K562 (cell line): ENCODE results near the gene TTYH2. TPM values are rescaled to one million over a fixed set of nuclear protein-coding genes. Genes with fewer than 3 reads are reported as not detected.
A peak's percentile ranks its signal among the peaks of the same experiment; 100 is the strongest.

ENCODE experiments used
- BCL6 ChIP-seq: fragments of 250-450 bp; sonication (Bioruptor Pico); IDR thresholded peaks from 2 replicates; pipeline ENCODE4 v1.4.0; 2020
- CBFA2T2 ChIP-seq: fragments of 450-650 bp; conservative IDR thresholded peaks from 2 replicates; pipeline ENCODE4 v1.6.1; 2017; ENCODE audit warnings: mild to moderate bottlenecking
- EGR1 ChIP-seq: fragments of 450-650 bp; conservative IDR thresholded peaks from 2 replicates; pipeline ENCODE4 v1.6.1; 2017; ENCODE audit warnings: mild to moderate bottlenecking
- ELF1 ChIP-seq: fragments of 200-800 bp; sonication (Bioruptor generic); IDR thresholded peaks from 2 replicates; pipeline ENCODE4 v1.6.1; 2016; ENCODE audit warnings: missing genetic modification characterization, missing compliant biosample characterization
- EP300 ChIP-seq: IDR thresholded peaks from 2 replicates; pipeline ENCODE4 v1.6.1; 2012; ENCODE audit warnings: low read length, improper control_type of control experiment
- FOXK2 ChIP-seq, 2 experiments: fragments of 450-650 bp; IDR thresholded peaks in 1 of 2; conservative IDR thresholded peaks in 1 of 2; 2 replicates each; pipeline ENCODE4 v1.6.1; 2016; ENCODE audit warnings: low read depth in 2 of 2, mild to moderate bottlenecking in 1 of 2
- HMG20B ChIP-seq: fragments of 250-450 bp; sonication (Bioruptor Pico); IDR thresholded peaks from 2 replicates; pipeline ENCODE4 v1.5.0; 2021; ENCODE audit warnings: mild to moderate bottlenecking
- KDM1A ChIP-seq, 2 experiments: fragments of 450-650 bp; IDR thresholded peaks; 2 replicates each; pipeline ENCODE4 v1.6.1; 2016; ENCODE audit warnings: mild to moderate bottlenecking in 2 of 2
- L3MBTL2 ChIP-seq: fragments of 450-650 bp; IDR thresholded peaks from 2 replicates; pipeline ENCODE4 v1.6.1; 2016; ENCODE audit warnings: mild to moderate bottlenecking, moderate library complexity
- MTA2 ChIP-seq: fragments of 450-650 bp; IDR thresholded peaks from 2 replicates; pipeline ENCODE4 v1.6.1; 2016; ENCODE audit warnings: low read depth
- MTA3 ChIP-seq: fragments of 450-650 bp; formaldehyde crosslinking; IDR thresholded peaks from 2 replicates; pipeline ENCODE4 v1.6.1; 2017; ENCODE audit warnings: mild to moderate bottlenecking, borderline replicate concordance
- NBN ChIP-seq: fragments of 450-650 bp; IDR thresholded peaks from 2 replicates; pipeline ENCODE4 v1.6.1; 2016; ENCODE audit warnings: low read depth, mild to moderate bottlenecking
- NCOA2 ChIP-seq, 2 experiments: fragments of 450-650 bp; IDR thresholded peaks; 2 replicates each; pipeline ENCODE4 v1.6.1; 2018; ENCODE audit warnings: mild to moderate bottlenecking in 2 of 2, moderate library complexity in 1 of 2; ENCODE audit not compliant: partially characterized antibody in 2 of 2
- PHF21A ChIP-seq: fragments of 450-650 bp; IDR thresholded peaks from 2 replicates; pipeline ENCODE4 v1.6.1; 2017; ENCODE audit warnings: low read depth, borderline replicate concordance
- POLR2H ChIP-seq: IDR thresholded peaks from 2 replicates; pipeline ENCODE4 v1.6.1; 2016; ENCODE audit warnings: missing genetic modification characterization, low read depth, mild to moderate bottlenecking, control low read depth, missing compliant biosample characterization, moderate library complexity
- RBBP5 ChIP-seq: fragments of 200-600 bp; sonication (generic); IDR thresholded peaks from 2 replicates; pipeline ENCODE4 v1.6.1; 2012; ENCODE audit warnings: borderline replicate concordance, mild to moderate bottlenecking, low read length, control low read depth, inconsistent platforms; ENCODE audit not compliant: insufficient read depth, poor library complexity, severe bottlenecking
- RBM14 ChIP-seq: fragments of 200-400 bp; formaldehyde crosslinking; IDR thresholded peaks from 2 replicates; pipeline ENCODE4 v1.6.1; 2018; ENCODE audit warnings: low read depth, mild to moderate bottlenecking, low read length, moderate library complexity, borderline replicate concordance; ENCODE audit not compliant: insufficient read depth
- SIX5 ChIP-seq, 2 experiments: IDR thresholded peaks; 2 replicates each; pipeline ENCODE4 v1.6.1; 2011; ENCODE audit warnings: low read length in 2 of 2, borderline replicate concordance in 1 of 2, low read depth in 1 of 2, mild to moderate bottlenecking in 1 of 2, moderate library complexity in 1 of 2; ENCODE audit not compliant: insufficient read depth in 1 of 2
- STAG1 ChIP-seq: sonication (generic); formaldehyde crosslinking; IDR thresholded peaks from 2 replicates; pipeline ENCODE4 v1.5.0; 2020; ENCODE audit warnings: missing genetic modification reagents, borderline replicate concordance
- STAT5A ChIP-seq: IDR thresholded peaks from 2 replicates; pipeline ENCODE4 v1.6.1; 2012; ENCODE audit warnings: low read length, inconsistent platforms, borderline replicate concordance
- TAF15 ChIP-seq: fragments of 200-400 bp; formaldehyde crosslinking; IDR thresholded peaks from 2 replicates; pipeline ENCODE4 v1.6.1; 2017; ENCODE audit warnings: mild to moderate bottlenecking, low read depth, low read length, moderate library complexity
- TFAP4 ChIP-seq: sonication (generic); formaldehyde crosslinking; IDR thresholded peaks from 2 replicates; pipeline ENCODE4 v1.8.0; 2022; ENCODE audit warnings: missing genetic modification reagents, mild to moderate bottlenecking, moderate library complexity, borderline replicate concordance
- XRCC5 ChIP-seq: fragments of 200-400 bp; formaldehyde crosslinking; IDR thresholded peaks from 2 replicates; pipeline ENCODE4 v1.6.1; 2017; ENCODE audit warnings: low read depth, mild to moderate bottlenecking, low read length
- ZBTB2 ChIP-seq: fragments of 450-650 bp; IDR thresholded peaks from 2 replicates; pipeline ENCODE4 v1.6.1; 2016; ENCODE audit warnings: antibody characterized with exemption
- ZNF511 ChIP-seq: sonication (generic); formaldehyde crosslinking; IDR thresholded peaks from 2 replicates; pipeline ENCODE4 v1.8.0; 2022; ENCODE audit warnings: mild to moderate bottlenecking, missing genetic modification reagents
- ZNF57 ChIP-seq: fragments of 450-650 bp; formaldehyde crosslinking; IDR thresholded peaks from 2 replicates; pipeline ENCODE4 v1.4.0; 2020; ENCODE audit warnings: mild to moderate bottlenecking, moderate library complexity
- ZNF76 ChIP-seq: fragments of 250-450 bp; sonication (Bioruptor Pico); IDR thresholded peaks from 2 replicates; pipeline ENCODE4 v1.4.0; 2020; ENCODE audit warnings: mild to moderate bottlenecking, moderate library complexity, borderline replicate concordance
- polyA plus RNA-seq, 8 experiments: library from polyadenylated mRNA; depleted of rRNA in 4 of 8; stranded (reverse) in 5 of 8; unstranded in 3 of 8; fragments of >200 nt; fragmentation: Nextera tagmentation in 2 of 8; fragmentation: Illumina TruSeq in 1 of 8; extraction: Ambion mirVana in 2 of 8; extraction: Trizol in 1 of 8; gene quantifications; 2 replicates each; pipeline versions ENCODE4 v1.2.1 to v1.2.3, GENCODE V29; 2011 to 2014; ENCODE audit warnings: inconsistent platforms in 1 of 8, missing spikeins in 1 of 8
- total RNA-seq, 7 experiments: library from RNA; depleted of rRNA in 6 of 7; stranded (reverse); fragments of >200 nt in 6 of 7; fragmentation: Illumina TruSeq in 2 of 7; extraction: Trizol in 2 of 7; gene quantifications; 2 replicates each; pipeline versions ENCODE4 v1.2.1 to v1.2.3, GENCODE V29; 2011 to 2021; ENCODE audit warnings: low replicate concordance in 1 of 7
- TF ChIP-seq, protein P1 (sequence below): fragments of 250-450 bp; sonication (Bioruptor Pico); IDR thresholded peaks from 2 replicates; pipeline ENCODE4 v1.5.0; 2021

The TTYH2 gene
- total and polyA plus RNA-seq, 9 of the 15 experiments (the other 6 are each of a cell fraction or from before 2014, with no cell fraction given) = 0.03 to 2.0 (median 0.91) TPM

- TF ChIP-seq KDM1A (IDR thresholded peaks at IDR 0.05) (peak; percentile 20 to 36; a peak in 2 of 4 replicates), NBN (peak; percentile 72; the same call in 1 of the 2 replicates), STAG1 (CRISPR knock-in tag) (no peak), POLR2H (tag) (no peak), ZNF76 (0 out of 2 replicates have a peak, but pooled peaks have one; percentile 36), TFAP4 (CRISPR knock-in tag) (peak; percentile 55; the same call in 1 of the 2 replicates), TAF15 (no peak), RBM14 (no peak), MTA3 (peak; percentile 65; the same call in 1 of the 2 replicates), XRCC5 (peak; percentile 83), STAT5A (peak; percentile 71), BCL6 (CRISPR knock-in tag) (peak; percentile 42), EP300 (peak; percentile 81), CBFA2T2 (peak; percentile 86), RBBP5 (peak; percentile 14), MTA2 (peak; percentile 76), ELF1 (no peak), L3MBTL2 (peak; percentile 76), ZNF57 (CRISPR knock-in tag) (no peak), FOXK2 (conservative IDR thresholded peaks at IDR 0.05 in 1 of 2, IDR thresholded peaks at IDR 0.05 in 1 of 2; ENCODE audit: low read depth in 2 of 2) (peak; percentile 9; a peak in 1 of 4 replicates), ZNF511 (CRISPR knock-in tag) (0 out of 2 replicates have a peak, but pooled peaks have one; percentile 42), HMG20B (CRISPR knock-in tag) (no peak), SIX5 (IDR thresholded peaks at IDR 0.05; ENCODE audit: borderline replicate concordance in 1 of 2, insufficient read depth in 1 of 2, low read depth in 1 of 2, low read length in 2 of 2) (no peak), NCOA2 (IDR thresholded peaks at IDR 0.05; ENCODE audit: partially characterized antibody in 2 of 2) (no peak), ZBTB2 (peak; percentile 42; the same call in 1 of the 2 replicates), EGR1 (no peak), PHF21A (peak; percentile 24; the same call in 1 of the 2 replicates)
- TF ChIP-seq, protein P1, sequence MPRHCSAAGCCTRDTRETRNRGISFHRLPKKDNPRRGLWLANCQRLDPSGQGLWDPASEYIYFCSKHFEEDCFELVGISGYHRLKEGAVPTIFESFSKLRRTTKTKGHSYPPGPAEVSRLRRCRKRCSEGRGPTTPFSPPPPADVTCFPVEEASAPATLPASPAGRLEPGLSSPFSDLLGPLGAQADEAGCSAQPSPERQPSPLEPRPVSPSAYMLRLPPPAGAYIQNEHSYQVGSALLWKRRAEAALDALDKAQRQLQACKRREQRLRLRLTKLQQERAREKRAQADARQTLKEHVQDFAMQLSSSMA (CRISPR knock-in tag) = no peak
Measured at GRCh38 chr17:74296548-74296936, 83.2 kb downstream of the TTYH2 start (continued).
